ACHN (cell line): Measurements from ENCODE around the gene FHIT.
"Not testable (repeated sequence)": the region's sequence is repeated elsewhere in the genome, so short reads cannot be mapped to it uniquely, and the experiment has no call there.

Experiments
- DNase-seq: peaks from one replicate; pipeline ENCODE4 v3.0.0-alpha.2; 2015
- in situ Hi-C: cut with HindIII; loops from 2 replicates; pipeline ENCODE4 v1.10.0; 2017; ENCODE audit warnings: low sequenced_read_pairs, low pct_ligation_motif_present, low pct_unique_long_range_greater_than_20kb

FHIT gene

DNA sequence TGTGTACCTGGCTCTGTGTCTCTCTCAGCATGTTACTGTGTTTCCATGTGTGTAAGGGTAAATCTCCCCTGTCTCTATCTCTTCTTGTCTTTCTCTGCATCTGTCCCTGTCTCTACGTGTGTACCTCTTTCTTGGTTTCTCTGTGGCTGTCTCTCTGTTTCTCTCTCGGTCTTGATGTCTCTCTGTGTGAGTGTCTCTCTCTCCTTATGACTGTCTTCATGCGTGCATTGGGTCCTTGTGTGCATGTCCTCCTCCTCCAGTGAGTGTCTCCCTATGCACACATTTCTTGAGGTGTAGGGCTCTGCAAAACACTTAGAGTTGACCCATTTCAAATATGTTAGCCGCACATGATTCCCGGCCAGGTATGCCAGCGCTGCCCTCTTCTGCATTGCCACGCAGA is 1298.1 kb downstream of the FHIT start:
- no peak for DNase-seq
- in situ Hi-C loops, result no loop called here

DNA sequence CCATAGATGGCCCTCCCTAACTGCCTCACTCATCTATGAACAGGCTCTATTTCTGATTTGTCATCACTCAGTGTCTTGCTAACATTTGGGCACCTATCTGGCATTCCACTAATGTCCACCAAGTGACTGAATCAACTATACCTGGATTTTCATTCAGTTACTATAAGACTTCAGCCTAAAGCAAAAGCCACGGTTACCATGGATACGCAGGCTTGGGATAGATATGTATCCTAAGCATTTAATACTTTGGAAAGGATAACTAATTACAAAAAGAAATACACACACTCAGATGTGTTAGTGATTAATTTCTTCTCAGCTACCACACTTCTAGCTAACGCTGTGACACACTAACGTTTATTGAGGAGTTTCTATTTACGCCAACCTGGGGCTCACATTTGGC is 1301.9 kb downstream of the FHIT start:
- in situ Hi-C loops, result no loop called here
- DNase-seq, result no peak

DNA sequence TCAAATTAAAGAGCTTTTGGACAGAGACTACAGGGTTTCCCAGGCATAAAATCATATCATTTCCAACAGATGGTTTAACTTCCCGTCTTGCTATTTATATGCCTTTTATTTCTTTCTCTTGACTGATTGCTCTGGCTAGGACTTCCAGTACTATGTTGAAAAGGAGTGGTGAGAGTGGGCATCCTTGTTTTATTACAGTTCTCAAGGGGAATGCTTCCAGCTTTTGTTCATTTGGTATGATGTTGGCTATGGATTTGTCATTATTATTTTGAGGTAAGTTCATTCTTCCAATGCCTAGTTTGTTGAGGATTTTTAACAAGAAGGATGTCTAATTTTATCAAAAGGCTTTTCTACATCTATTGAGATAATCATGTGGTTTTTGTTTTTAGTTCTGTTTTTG is 1304.9 kb downstream of the FHIT start:
- in situ Hi-C loops, result no loop called here
- no peak for DNase-seq

DNA sequence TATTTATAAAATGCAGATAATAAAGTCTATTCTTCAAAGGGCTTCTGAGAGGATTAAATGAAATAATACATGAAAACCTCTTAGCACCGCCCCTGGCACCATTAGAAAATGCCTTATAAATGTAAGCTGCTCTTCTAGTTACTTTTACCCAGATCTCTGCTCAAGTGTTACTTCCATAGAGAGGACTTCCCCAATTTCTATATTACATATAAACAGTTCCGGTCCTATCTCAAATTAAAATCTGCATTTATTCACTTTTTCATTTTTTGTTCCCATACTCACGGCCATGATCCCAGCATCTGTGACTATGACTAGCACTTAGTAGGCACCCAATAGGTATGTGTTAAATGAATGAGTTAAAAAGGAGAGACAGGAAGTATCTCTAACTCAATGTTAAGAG is 1310.5 kb downstream of the FHIT start:
- no peak for DNase-seq
- in situ Hi-C loops, result no loop called here

DNA sequence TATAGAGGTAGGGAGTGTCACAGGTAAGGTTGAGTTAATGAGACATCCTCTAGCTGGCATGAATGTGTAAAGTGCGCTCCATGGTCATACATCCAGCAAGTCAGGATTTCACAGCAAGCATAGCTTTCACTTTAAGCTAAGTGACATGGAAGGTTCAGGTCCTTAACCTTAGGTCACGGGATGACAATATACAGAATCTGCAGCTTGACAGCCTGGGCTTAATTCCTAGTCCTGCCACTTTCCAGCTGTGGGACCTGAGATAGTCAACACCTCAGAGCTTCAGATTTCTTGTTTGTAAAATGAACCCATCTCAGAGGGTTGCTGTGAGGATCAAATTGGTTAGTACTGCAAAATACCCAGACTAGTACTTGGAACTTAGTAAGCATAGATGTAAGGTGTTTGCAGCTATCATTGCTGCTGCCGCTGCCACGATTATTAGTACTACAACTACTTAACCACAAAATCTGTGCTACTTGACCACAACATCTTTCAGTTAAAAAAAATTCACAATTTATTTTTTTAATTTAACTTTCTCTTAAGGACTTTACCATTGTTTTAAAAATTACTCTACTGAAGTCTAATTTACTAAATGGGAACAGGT is 1311.3 kb downstream of the FHIT start:
- no peak for DNase-seq
- in situ Hi-C loops, result no loop called here

DNA sequence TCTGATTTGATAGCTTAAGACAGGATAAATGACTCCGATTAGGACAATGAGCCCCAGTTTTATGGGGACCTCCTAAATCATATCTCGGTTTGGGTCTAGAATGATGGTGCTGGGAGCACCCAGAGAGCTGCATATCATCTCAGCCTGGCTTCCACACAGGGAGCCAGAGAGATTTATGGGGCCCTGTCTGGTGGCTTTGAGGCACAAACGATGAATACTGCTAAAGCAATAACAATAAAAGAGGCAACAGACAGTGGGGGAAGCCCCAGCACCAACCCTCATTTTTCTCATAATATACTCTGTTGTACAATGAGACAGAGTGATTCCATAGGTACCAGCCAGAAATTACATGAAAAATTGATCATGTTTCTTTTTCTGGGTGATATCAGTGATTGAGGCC is 1312.4 kb downstream of the FHIT start:
- DNase-seq, result no peak
- in situ Hi-C loops, result no loop called here

DNA sequence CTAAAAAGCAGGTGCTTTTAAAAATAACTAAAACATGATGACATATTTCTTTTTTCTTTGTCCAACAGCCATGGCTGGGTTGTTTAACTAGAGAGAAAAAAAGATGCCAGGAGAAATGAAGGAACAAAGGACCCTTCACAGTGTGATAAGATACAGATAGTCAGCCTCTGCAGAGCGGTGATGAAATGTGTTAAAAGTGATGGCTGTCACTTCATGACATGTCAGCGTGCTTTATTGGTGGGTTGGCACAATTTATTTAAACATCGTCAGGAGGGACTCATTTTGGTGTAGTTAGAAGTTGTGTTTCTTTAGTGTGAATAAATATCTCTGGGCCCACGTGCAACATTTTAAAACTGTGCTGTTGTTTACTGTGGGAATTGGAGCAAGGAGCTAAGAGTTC is 1314.1 kb downstream of the FHIT start:
- in situ Hi-C loops, result no loop called here
- DNase-seq, result no peak

DNA sequence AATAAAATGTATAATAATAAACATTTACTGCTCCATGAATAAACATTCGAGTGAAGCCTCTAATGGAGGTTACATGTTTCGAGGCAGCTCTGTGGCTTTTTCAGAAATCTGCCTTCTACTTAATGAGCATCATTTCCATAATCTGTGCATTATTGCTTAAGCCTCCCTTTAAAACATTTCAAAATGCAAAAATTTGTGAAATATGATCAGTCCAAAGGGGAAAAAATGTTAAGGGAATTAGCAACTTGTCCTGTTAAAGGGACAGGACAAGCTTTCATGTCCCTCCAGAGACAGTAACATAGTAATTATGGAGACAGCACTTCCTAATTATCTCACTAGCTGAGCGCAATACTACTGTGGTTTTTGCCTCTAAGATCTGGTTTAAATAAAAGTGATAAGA is 1314.8 kb downstream of the FHIT start:
- DNase-seq, result no peak
- in situ Hi-C loops, result no loop called here

DNA sequence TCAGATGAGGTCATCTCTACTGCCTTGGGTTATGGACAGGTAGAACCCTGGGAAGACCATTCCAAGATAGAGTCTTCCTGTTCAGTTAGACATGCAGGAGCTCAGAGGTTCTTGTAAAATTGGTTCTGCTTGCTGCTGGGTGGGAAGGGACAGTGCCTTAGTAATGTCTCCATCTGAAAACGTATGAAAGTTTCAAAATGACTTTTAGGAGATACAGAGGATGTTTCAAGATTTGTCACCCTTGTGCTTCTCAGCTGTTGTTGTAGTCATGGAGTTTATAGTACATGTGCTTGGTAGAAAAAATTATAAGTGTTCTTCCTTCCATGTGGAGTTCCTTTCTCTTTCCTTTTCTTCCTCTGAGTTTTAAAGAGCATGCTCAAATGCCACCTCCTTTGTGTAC is 1316.2 kb downstream of the FHIT start:
- in situ Hi-C loops, result no loop called here
- DNase-seq, result no peak

DNA sequence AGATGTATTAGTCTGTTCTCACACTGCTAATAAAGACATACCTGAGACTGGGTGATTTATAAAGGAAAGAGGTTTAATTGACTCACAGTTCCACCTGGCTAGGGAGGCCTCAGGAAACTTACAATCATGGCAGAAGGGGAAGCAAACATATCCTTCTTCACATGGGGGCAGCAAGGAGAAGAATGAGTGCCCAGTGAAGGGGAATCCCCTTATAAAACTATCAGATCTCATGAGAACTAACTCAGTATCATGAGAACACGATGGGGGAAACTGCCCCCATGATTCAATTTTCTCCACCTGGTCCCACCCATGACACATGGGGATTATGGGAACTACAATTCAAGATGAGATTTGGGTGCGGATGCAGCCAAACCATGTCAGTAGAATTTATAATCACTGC is 1316.7 kb downstream of the FHIT start:
- DNase-seq, in situ Hi-C loops: not testable (repeated sequence)

DNA sequence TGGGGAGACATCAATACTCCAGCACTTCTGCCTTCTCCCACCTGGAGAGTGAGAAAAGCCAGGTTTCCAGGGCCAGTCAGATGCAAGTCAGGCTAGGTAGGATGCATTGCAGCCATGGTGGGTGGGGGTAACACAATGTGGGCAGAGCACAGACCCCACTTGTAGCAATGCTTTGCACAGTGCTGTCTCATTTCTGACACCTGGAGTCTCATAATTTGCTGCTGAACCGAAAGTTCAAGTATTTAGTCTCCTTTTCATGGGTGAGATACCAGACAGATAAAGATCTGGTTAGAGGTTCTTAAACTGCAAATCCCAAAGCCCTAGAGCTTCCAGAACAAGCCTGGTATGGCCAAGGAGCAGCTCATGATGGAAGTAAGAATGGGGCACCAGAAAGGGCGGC is 1321.1 kb downstream of the FHIT start:
- DNase-seq, result no peak
- in situ Hi-C loops, result no loop called here

DNA sequence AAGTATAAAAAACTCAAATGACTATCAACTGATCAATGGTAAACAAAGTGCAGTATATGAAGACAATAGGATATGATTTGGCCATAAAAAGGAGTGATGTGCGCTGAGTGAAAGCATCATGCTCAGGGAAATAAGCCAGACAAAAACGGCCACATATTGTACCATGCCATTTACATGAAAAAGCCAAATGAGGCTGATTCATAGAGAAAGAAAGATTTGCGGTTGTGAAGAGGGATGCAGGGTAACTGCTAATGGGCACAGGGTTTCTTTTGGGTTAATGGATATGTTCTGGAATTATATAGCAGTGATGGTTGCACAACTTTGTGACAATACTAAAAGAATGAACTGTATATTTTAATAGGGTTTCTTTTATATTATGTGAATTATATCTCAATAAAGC is 1324.2 kb downstream of the FHIT start:
- in situ Hi-C loops, result no loop called here
- no peak for DNase-seq

DNA sequence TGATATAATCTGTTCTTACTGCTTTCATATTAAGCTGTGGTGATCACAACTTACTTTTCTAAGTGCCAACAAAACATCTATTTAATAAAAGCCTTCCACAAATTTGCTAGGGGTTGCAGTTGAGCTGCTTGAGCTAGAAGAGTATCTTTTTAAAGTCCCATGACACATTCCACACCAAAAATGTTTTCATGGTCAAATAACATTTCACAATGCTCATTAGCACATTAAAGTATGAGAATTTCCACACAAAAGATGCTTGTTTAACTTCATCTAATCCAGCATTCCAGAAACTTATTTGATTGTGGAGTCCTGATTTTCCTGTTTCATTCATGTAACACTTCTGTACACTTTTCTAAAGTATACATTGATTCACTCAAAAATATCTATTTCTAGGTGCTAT is 1325.3 kb downstream of the FHIT start:
- DNase-seq, result no peak

DNA sequence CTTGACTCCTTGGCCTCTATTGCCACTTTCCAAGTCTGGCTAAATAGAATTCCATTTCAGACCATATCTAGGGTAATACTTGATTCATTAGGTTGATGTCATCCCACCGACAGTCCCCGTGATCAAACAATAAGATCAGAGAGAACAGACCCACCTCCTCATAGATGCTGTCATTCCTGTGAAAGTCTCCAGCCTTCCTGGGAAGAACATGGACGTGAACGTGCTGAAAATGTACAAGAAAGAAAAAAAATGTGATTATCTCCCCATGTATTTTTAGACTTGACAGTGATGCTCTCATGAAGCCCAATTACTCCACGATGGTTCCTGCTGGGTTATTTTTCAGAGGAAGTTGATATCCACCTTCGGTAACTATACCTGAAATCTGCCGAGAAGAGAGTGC is 1329.1 kb downstream of the FHIT start:
- no peak for DNase-seq
- in situ Hi-C loops, result no loop called here

More for the DNA sequence above, 1325.3 kb downstream of the FHIT start:
- in situ Hi-C loops, result no loop called here

DNA sequence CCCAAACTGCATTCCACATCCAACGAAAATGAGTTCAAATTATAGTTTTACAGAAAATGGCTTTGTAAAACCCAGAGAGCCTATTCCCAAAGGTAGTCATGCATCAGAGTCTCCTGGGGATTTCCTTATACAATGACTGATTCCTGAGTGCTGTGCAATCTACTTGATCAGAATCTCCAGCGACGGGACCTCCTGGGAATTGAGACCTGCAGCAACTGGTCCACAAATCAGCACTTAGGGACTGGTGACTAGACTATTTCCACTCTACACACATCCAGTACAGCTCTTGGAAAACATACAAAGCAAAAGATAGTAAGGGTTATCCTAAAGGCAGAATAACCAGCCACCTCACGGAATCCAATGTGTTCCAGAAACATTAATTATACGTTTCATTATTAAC is 1330.4 kb downstream of the FHIT start:
- no peak for DNase-seq

DNA sequence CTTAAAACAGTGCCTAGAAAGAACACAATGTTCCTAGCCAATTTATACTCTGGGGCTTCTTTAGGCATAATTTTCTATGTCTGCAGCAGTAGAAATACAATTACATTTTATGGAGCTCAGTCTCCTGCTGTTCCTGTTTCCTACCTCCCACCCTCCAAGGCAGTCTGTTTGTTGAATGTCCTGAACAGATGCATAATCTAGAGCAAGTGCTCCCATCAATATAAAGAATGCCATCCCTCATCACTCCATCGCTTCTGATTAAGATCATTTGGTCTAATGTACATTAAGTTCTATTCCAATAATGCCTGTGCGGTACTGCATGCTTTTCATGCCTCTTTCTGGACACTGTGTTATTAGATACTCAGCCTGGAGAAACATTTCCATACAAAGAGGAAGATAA is 1331.7 kb downstream of the FHIT start:
- in situ Hi-C loops, result no loop called here
- no peak for DNase-seq

More for the DNA sequence above, 1330.4 kb downstream of the FHIT start:
- in situ Hi-C loops, result no loop called here

DNA sequence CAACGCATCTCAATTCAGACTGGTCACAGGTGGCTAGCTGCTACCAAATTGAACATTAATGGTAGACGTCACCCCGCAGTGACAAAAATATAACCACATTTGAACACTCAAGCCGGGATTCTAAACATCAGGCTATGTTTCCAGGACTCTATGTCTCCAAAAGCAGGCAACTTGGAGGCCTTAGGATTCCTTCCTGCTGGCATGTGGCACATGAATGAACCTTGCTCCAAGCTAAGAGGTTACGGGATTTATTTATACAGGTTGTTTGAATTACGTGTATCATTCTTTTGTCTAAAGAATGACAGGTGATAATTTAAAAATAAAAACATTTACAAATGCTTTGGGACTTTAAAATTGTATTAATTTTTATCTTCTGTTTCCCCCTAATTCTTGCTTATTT is 1337.0 kb downstream of the FHIT start:
- no peak for DNase-seq
- in situ Hi-C loops, result no loop called here

DNA sequence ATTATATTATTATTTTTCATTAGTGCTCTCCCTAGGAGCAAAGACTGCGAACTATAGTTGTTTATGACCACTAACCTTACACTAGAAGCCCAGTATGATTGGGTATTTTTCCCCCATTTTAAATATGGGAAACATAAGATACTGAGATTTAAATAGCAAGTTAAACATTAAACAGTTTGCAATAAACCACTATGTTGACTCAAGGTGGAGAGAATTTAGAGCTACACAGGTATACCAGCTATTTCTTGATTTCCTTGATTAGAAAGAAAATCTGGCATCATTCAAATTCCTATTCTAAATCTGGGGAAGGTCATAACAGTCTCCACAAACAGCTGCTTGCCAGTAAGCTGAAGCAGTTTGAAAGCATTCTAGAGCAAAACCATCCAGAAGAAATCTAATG is 1337.6 kb downstream of the FHIT start:
- DNase-seq, result no peak
- in situ Hi-C loops, result no loop called here

DNA sequence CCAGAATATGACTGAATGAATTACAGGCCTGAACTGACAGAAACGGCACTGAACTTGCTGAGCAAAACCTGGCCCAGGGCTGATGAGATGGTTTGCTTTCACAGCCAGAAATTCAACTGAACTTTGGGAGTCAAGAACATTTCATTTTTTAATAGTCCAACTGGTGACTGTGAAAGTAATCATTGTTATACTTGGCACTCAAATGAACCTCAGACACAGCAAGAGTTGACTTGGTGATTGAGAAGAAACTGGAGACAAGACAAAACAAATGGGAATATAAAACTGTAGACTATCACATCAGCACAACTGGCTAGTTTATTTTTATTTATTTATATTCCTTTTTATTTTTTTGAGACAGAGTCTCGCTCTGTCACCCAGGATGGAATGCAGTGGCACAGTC is 1342.6 kb downstream of the FHIT start:
- in situ Hi-C loops, result no loop called here
- no peak for DNase-seq

DNA sequence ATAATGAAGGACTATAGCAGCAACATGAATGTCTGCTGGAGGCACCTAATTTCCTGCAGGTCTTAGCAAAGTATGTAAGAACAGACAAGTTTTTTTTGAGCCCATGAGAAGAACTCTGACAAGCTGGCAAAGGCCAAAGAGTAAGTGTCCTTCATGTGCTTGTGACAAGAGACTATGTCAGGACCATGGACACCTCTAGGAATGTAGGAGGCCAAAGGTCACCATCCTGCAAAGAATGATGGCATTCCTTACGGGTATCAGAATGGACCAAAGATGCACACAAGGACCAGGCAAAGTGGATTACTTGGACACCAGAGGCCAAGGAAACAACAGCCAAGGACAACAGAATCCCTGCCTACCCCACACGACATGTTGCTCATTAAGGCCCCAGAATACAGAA is 1343.0 kb downstream of the FHIT start:
- in situ Hi-C loops, result no loop called here

DNA sequence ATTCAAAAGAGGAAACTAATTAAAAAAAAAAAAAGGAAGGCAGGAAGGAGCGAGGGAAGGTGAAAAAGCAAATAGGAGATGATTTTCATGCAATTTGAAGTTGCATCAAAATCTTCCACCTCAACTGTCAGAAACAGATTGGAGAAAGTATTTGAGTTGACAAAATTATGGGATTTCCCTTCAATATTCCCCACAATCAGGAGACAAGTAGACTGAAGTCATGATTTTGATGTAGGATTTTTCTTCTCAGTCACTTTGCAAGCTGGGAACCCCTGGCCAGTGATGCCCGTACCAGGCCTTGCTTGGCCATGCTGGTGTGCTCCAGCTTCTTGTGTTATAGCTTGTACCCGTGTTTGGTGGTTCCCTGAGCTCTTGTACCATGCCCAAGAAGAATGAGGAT is 1347.0 kb downstream of the FHIT start:
- no peak for DNase-seq
- in situ Hi-C loops, result no loop called here

More for the DNA sequence above, 1343.0 kb downstream of the FHIT start:
- DNase-seq, result peak; percentile 1
